ENCODE measurements around the gene ASTN1.

DNA sequence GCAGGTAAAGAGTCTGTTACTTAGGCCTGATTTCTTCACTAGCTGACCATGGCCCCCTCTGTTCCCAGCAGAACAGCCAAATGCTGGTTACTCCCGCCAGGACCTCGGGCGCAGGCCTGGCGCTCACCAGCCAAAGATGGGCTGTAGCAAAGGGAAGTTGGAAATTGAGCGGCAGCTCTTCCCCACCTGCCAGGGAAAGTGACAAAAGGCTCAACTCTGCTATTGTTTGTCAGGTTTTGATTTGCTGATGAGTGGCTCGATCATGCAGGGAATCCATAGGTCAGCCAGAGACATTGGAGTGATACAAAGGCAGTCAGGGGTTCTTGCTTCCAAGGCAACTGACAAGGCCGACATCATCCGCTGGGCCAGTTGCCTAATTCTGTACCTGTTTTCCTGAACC, 120.1 kb downstream of the ASTN1 start:
- TF ChIP-seq, protein P1, sequence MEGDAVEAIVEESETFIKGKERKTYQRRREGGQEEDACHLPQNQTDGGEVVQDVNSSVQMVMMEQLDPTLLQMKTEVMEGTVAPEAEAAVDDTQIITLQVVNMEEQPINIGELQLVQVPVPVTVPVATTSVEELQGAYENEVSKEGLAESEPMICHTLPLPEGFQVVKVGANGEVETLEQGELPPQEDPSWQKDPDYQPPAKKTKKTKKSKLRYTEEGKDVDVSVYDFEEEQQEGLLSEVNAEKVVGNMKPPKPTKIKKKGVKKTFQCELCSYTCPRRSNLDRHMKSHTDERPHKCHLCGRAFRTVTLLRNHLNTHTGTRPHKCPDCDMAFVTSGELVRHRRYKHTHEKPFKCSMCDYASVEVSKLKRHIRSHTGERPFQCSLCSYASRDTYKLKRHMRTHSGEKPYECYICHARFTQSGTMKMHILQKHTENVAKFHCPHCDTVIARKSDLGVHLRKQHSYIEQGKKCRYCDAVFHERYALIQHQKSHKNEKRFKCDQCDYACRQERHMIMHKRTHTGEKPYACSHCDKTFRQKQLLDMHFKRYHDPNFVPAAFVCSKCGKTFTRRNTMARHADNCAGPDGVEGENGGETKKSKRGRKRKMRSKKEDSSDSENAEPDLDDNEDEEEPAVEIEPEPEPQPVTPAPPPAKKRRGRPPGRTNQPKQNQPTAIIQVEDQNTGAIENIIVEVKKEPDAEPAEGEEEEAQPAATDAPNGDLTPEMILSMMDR (IDR thresholded peaks at IDR 0.05), result no peak
- TF ChIP-seq POLR2A (IDR thresholded peaks at IDR 0.05) (no peak), POLR2AphosphoS5 (IDR thresholded peaks at IDR 0.05) (no peak)
